H1 (cell line): Measurements from ENCODE around the gene FITM2. TPM values are rescaled to one million over a fixed set of nuclear protein-coding genes. Genes with fewer than 3 reads are reported as not detected.

Experiments used
- CTCF ChIA-PET: fragments of 300-600 bp; sonication (Branson Sonifier 250); formaldehyde crosslinking; loops from one replicate; lab custom pipeline; 2021; ENCODE audit not compliant: partially characterized antibody; lab: Charles Lee
- POLR2A ChIA-PET: fragments of 300-600 bp; sonication (Branson Sonifier 250); formaldehyde crosslinking; loops from one replicate; lab custom pipeline; 2021; ENCODE audit warnings: inconsistent platforms; ENCODE audit not compliant: partially characterized antibody; lab: Charles Lee
- DNase-seq, 2 experiments: peaks; one replicate each; pipeline versions ENCODE4 v3.0.0 to v3.0.0-alpha.2; 2010 to 2022; ENCODE audit warnings: low spot score in 2 of 2, low read depth in 1 of 2, mixed read lengths in 1 of 2
- FAIRE-seq: peaks from 2 replicates; lab custom pipeline; 2011; peaks lifted over from hg19 to GRCh38; lab: Jason Lieb, UNC
- H2AFZ ChIP-seq: 2 replicates; pipeline ENCODE4 v1.8.1; 2012; ENCODE audit warnings: low read length, inconsistent platforms
- H2AK5ac ChIP-seq: 2 replicates; pipeline ENCODE4 v1.6.1; 2013; ENCODE audit warnings: low read depth, low read length
- H2BK120ac ChIP-seq: replicated peaks from 2 replicates; pipeline ENCODE3; 2013; ENCODE audit warnings: low read depth, low read length, inconsistent platforms
- H2BK12ac ChIP-seq: 2 replicates; pipeline ENCODE4 v1.6.1; 2013; ENCODE audit warnings: low read depth, low read length
- H2BK15ac ChIP-seq: 2 replicates; pipeline ENCODE4 v1.6.1; 2013; ENCODE audit warnings: low read length
- H2BK20ac ChIP-seq: 2 replicates; pipeline ENCODE4 v1.6.1; 2013; ENCODE audit warnings: low read length
- H2BK5ac ChIP-seq: 2 replicates; pipeline ENCODE4 v1.6.1; 2013; ENCODE audit warnings: low read depth, low read length
- H3K14ac ChIP-seq: 2 replicates; pipeline ENCODE4 v1.6.1; 2013; ENCODE audit warnings: inconsistent platforms; ENCODE audit not compliant: insufficient read length
- H3K18ac ChIP-seq: 2 replicates; pipeline ENCODE4 v1.6.1; 2013; ENCODE audit warnings: low read length; ENCODE audit errors: extremely low read depth
- H3K23ac ChIP-seq: 2 replicates; pipeline ENCODE4 v1.6.1; 2013; ENCODE audit warnings: inconsistent platforms; ENCODE audit not compliant: insufficient read length
- H3K23me2 ChIP-seq: 2 replicates; pipeline ENCODE4 v1.6.1; 2013; ENCODE audit warnings: low read depth, low read length
- H3K27ac ChIP-seq: 2 replicates; pipeline ENCODE4 v1.6.1; 2011; ENCODE audit warnings: low read depth, low read length, inconsistent platforms
- H3K27me3 ChIP-seq, 4 experiments: replicated peaks in 1 of 4; 1 replicate in 1 of 4; 2 replicates in 3 of 4; pipeline versions ENCODE4 v1.6.1 to v1.8.1; 2011 to 2013; ENCODE audit warnings: low read length in 3 of 4, mild to moderate bottlenecking in 3 of 4, inconsistent platforms in 2 of 4, mixed read lengths in 2 of 4, moderate library complexity in 1 of 4; ENCODE audit not compliant: control insufficient read depth in 3 of 4, insufficient read depth in 3 of 4; ENCODE audit errors: extremely low read depth in 1 of 4
- H3K36me3 ChIP-seq, 4 experiments: 2 replicates each; pipeline versions ENCODE4 v1.6.1 to v1.8.1; 2011 to 2013; ENCODE audit warnings: mild to moderate bottlenecking in 4 of 4, low read length in 3 of 4, moderate library complexity in 2 of 4, control low read depth in 1 of 4, inconsistent platforms in 1 of 4; ENCODE audit not compliant: insufficient read depth in 4 of 4, control insufficient read depth in 2 of 4
- H3K4ac ChIP-seq: replicated peaks from 2 replicates; pipeline ENCODE3; 2013; ENCODE audit warnings: low read length, low read depth, mixed read lengths, inconsistent platforms; ENCODE audit not compliant: insufficient read length
- H3K4me1 ChIP-seq, 4 experiments: replicated peaks in 1 of 4; 1 replicate in 1 of 4; 2 replicates in 3 of 4; pipeline versions ENCODE4 v1.6.1 to v1.8.1; 2011 to 2013; ENCODE audit warnings: low read length in 3 of 4, inconsistent platforms in 2 of 4, mixed read lengths in 1 of 4; ENCODE audit not compliant: insufficient read depth in 4 of 4, control insufficient read depth in 3 of 4
- H3K4me2 ChIP-seq, 2 experiments: 2 replicates each; pipeline versions ENCODE4 v1.6.1 to v1.8.1; 2011 to 2013; ENCODE audit warnings: low read depth in 2 of 2, low read length in 2 of 2, control low read depth in 1 of 2, inconsistent platforms in 1 of 2, mild to moderate bottlenecking in 1 of 2; ENCODE audit not compliant: insufficient read depth in 1 of 2
- H3K4me3 ChIP-seq, 4 experiments: fragments of 200-600, 300-600 bp in 1 of 4; sonication (generic), shearing (Covaris generic), sonication (Bioruptor Twin) in 1 of 4; 2 replicates each; pipeline versions ENCODE4 v1.5.1 to v1.8.1; 2011 to 2016; ENCODE audit warnings: low read length in 4 of 4, low read depth in 3 of 4, control low read depth in 2 of 4, inconsistent platforms in 2 of 4, mild to moderate bottlenecking in 2 of 4, mixed read lengths in 1 of 4, moderate library complexity in 1 of 4; ENCODE audit not compliant: insufficient read depth in 2 of 4; ENCODE audit errors: extremely low read depth in 1 of 4
- H3K56ac ChIP-seq: replicated peaks from 2 replicates; pipeline ENCODE3; 2013; ENCODE audit warnings: low read depth, mild to moderate bottlenecking, mixed read lengths, low read length, inconsistent platforms; ENCODE audit not compliant: insufficient read length
- H3K79me1 ChIP-seq: 2 replicates; pipeline ENCODE4 v1.6.1; 2013; ENCODE audit warnings: low read depth, low read length, control low read depth
- H3K79me2 ChIP-seq, 2 experiments: 2 replicates each; pipeline versions ENCODE4 v1.6.1 to v1.8.1; 2012 to 2013; ENCODE audit warnings: low read length in 2 of 2, mild to moderate bottlenecking in 2 of 2, inconsistent platforms in 1 of 2; ENCODE audit not compliant: insufficient read depth in 2 of 2, control insufficient read depth in 1 of 2
- H3K9ac ChIP-seq, 4 experiments: replicated peaks in 1 of 4; 1 replicate in 1 of 4; 2 replicates in 3 of 4; pipeline versions ENCODE4 v1.6.1 to v1.8.1; 2011 to 2013; ENCODE audit warnings: low read depth in 3 of 4, low read length in 3 of 4, control low read depth in 2 of 4, mild to moderate bottlenecking in 2 of 4, moderate library complexity in 2 of 4, inconsistent platforms in 1 of 4; ENCODE audit errors: extremely low read depth in 1 of 4
- H3K9me3 ChIP-seq, 2 experiments: 2 replicates each; pipeline versions ENCODE4 v1.6.1 to v1.8.1; 2012 to 2013; ENCODE audit warnings: mild to moderate bottlenecking in 2 of 2, moderate library complexity in 2 of 2, control low read depth in 1 of 2, inconsistent platforms in 1 of 2, low read depth in 1 of 2, low read length in 1 of 2, mixed read lengths in 1 of 2; ENCODE audit not compliant: insufficient read depth in 2 of 2
- H4K20me1 ChIP-seq, 2 experiments: replicated peaks in 1 of 2; 2 replicates each; pipeline versions ENCODE3 to v1.8.1; 2011 to 2013; ENCODE audit warnings: inconsistent platforms in 2 of 2, low read length in 2 of 2, mild to moderate bottlenecking in 1 of 2; ENCODE audit not compliant: insufficient read depth in 2 of 2, control insufficient read depth in 1 of 2
- H4K5ac ChIP-seq: 2 replicates; pipeline ENCODE4 v1.6.1; 2013; ENCODE audit warnings: low read length, low read depth, mixed read lengths, inconsistent platforms; ENCODE audit not compliant: insufficient read length
- H4K8ac ChIP-seq: 2 replicates; pipeline ENCODE4 v1.8.0; 2013; ENCODE audit warnings: mild to moderate bottlenecking, moderate library complexity, low read length, inconsistent platforms; ENCODE audit not compliant: insufficient read depth; ENCODE audit errors: extremely low read depth
- H4K91ac ChIP-seq: replicated peaks from 2 replicates; pipeline ENCODE3; 2013; ENCODE audit warnings: low read length, mixed read lengths, inconsistent platforms; ENCODE audit not compliant: insufficient read length
- ASH2L ChIP-seq: fragments of 200-600, 300-600 bp; sonication (generic); IDR thresholded peaks from one replicate; pipeline ENCODE4 v1.7.1; 2017; ENCODE audit warnings: low read length
- BRCA1 ChIP-seq: IDR thresholded peaks from 2 replicates; pipeline ENCODE4 v1.6.1; 2012; ENCODE audit warnings: low read depth, low read length, improper control_type of control experiment
- CBX8 ChIP-seq: fragments of 300-800, 300-1000 bp; sonication (generic); IDR thresholded peaks from 2 replicates; pipeline ENCODE4 v1.7.1; 2016; ENCODE audit warnings: low read depth, low read length, borderline replicate concordance
- CHD1 ChIP-seq: IDR thresholded peaks from 2 replicates; pipeline ENCODE4 v1.6.1; 2012; ENCODE audit warnings: low read depth, low read length, improper control_type of control experiment
- E2F6 ChIP-seq: IDR thresholded peaks from 2 replicates; pipeline ENCODE4 v1.6.1; 2012; ENCODE audit warnings: inconsistent platforms
- EGR1 ChIP-seq: IDR thresholded peaks from 2 replicates; pipeline ENCODE4 v1.6.1; 2011; ENCODE audit warnings: low read depth, low read length, borderline replicate concordance
- GTF2F1 ChIP-seq: IDR thresholded peaks from 2 replicates; pipeline ENCODE4 v1.6.1; 2012; ENCODE audit warnings: low read depth, low read length, improper control_type of control experiment, borderline replicate concordance
- HDAC2 ChIP-seq, 2 experiments: fragments of 300-600 bp in 1 of 2; sonication (generic) in 1 of 2; IDR thresholded peaks; 2 replicates each; pipeline ENCODE4 v1.6.1; 2011 to 2012; ENCODE audit warnings: low read depth in 2 of 2, low read length in 2 of 2, mild to moderate bottlenecking in 2 of 2, moderate library complexity in 2 of 2, borderline replicate concordance in 1 of 2, inconsistent platforms in 1 of 2
- HDAC6 ChIP-seq: IDR thresholded peaks from one replicate; pipeline ENCODE4 v1.7.1; 2012; ENCODE audit warnings: low read depth, mild to moderate bottlenecking, inconsistent platforms, low read length, moderate library complexity
- POU5F1 ChIP-seq: IDR thresholded peaks from 2 replicates; pipeline ENCODE4 v1.6.1; 2011; ENCODE audit warnings: low read depth, mild to moderate bottlenecking, low read length, moderate library complexity
- RNF2 ChIP-seq: fragments of 200-900, 300-1000 bp; sonication (generic); IDR thresholded peaks from 2 replicates; pipeline ENCODE4 v1.7.1; 2016; ENCODE audit warnings: borderline replicate concordance, low read depth, mild to moderate bottlenecking, antibody characterized with exemption, low read length; ENCODE audit not compliant: poor library complexity, severe bottlenecking; ENCODE audit errors: missing control alignments
- SUZ12 ChIP-seq: fragments of 200-600 bp; sonication (generic); IDR thresholded peaks from 2 replicates; pipeline ENCODE4 v1.6.1; 2012; ENCODE audit warnings: mild to moderate bottlenecking, inconsistent platforms, low read length, moderate library complexity, mixed read lengths
- TBP ChIP-seq: IDR thresholded peaks from 2 replicates; pipeline ENCODE4 v1.6.1; 2011; ENCODE audit warnings: low read depth, low read length, improper control_type of control experiment
- YY1 ChIP-seq: IDR thresholded peaks from 2 replicates; pipeline ENCODE4 v1.6.1; 2011; ENCODE audit warnings: low read depth, mild to moderate bottlenecking, low read length
- WGBS, 2 experiments: shearing (Covaris generic) in 1 of 2; methylation state at CpG; one replicate each; pipeline versions ENCODE4 v1.1.6 to v1.1.7; 2013 to 2015; ENCODE audit warnings: low lambda C conversion rate in 2 of 2, mixed read lengths in 2 of 2, inconsistent platforms in 1 of 2, low coverage in 1 of 2, missing lambda C conversion rate in 1 of 2; ENCODE audit not compliant: insufficient replicate concordance in 2 of 2, insufficient coverage in 1 of 2, insufficient read length in 1 of 2; ENCODE audit errors: extremely low coverage in 1 of 2, missing lambda C conversion rate in 1 of 2; 5-methylcytosine and 5-hydroxymethylcytosine counted together
- polyA plus RNA-seq, 7 experiments: library from polyadenylated mRNA; depleted of rRNA in 3 of 7; stranded (reverse) in 5 of 7; unstranded in 2 of 7; fragments of >200 nt in 5 of 7; fragments of 200-250 nt in 2 of 7; gene quantifications; 1 replicate in 5 of 7; 2 replicates in 1 of 7; 4 replicates in 1 of 7; pipeline versions ENCODE4 v1.2.1 to v1.2.3, GENCODE V29; 2011 to 2013; ENCODE audit warnings: missing spikeins in 2 of 7, mixed read lengths in 2 of 7
- total RNA-seq: library from RNA; stranded (reverse); fragmentation: NEBNext Ultra II Directional; extraction: Animal tissue kit (Norgen Biotek cat#: 25700); gene quantifications from 2 replicates; pipeline ENCODE4 v1.2.1, GENCODE V29; 2021

Gene FITM2
- total and polyA plus RNA-seq, 2 of the 8 experiments (the other 6 are each of a cell fraction or from before 2014, with no cell fraction given) = 1.1 to 2.1 TPM

- FAIRE-seq = no peak
- no peak for TF ChIP-seq GTF2F1
- TF ChIP-seq CHD1 = no peak
- TF ChIP-seq HDAC2 (IDR thresholded peaks at IDR 0.05; ENCODE audit: borderline replicate concordance in 1 of 2, low read depth in 2 of 2, low read length in 2 of 2) = no peak
- TF ChIP-seq BRCA1 = no peak
- TF ChIP-seq E2F6 = no peak
- no peak for TF ChIP-seq ASH2L
- no peak for TF ChIP-seq SUZ12
- TF ChIP-seq POU5F1 = no peak
- no peak for TF ChIP-seq RNF2
- TF ChIP-seq TBP = no peak
- TF ChIP-seq CBX8 = no peak
- no peak for TF ChIP-seq YY1
- TF ChIP-seq HDAC6 = no peak
- TF ChIP-seq EGR1 = no peak
Measured at GRCh38 chr20:44345147-44345546, 34.1 kb upstream of the FITM2 start.

More at GRCh38 chr20:44345147-44345546, 34.1 kb upstream of the FITM2 start:
- Histone ChIP-seq H3K36me3 (no peaks in the 10 kb centered on the region), H2AFZ (no peak overlapping the region), H3K56ac (no peak overlapping the region), H3K9me3 (no peaks in the 10 kb centered on the region), H3K4me2 (no peak overlapping the region), H2BK12ac (no peak overlapping the region), H3K23ac (no peak overlapping the region), H3K23me2 (no peaks in the 10 kb centered on the region), H3K79me1 (no peaks in the 10 kb centered on the region), H3K14ac (no peak overlapping the region), H4K91ac (no peak overlapping the region), H2BK20ac (no peak overlapping the region), H4K5ac (no peak overlapping the region), H3K4ac (no peak overlapping the region), H4K8ac (peak overlapping the region; percentile 89), H3K4me1 (no peaks in the 10 kb centered on the region), H2AK5ac (no peak overlapping the region), H2BK5ac (no peak overlapping the region), H2BK120ac (no peak overlapping the region), H3K18ac (no peak overlapping the region), H3K79me2 (no peaks in the 10 kb centered on the region), H3K4me3 (no peak overlapping the region), H4K20me1 (no peaks in the 10 kb centered on the region), H2BK15ac (no peak overlapping the region), H3K9ac (no peak overlapping the region), H3K27me3 (no peaks in the 10 kb centered on the region), H3K27ac (no peak overlapping the region)
- 91% methylated on average over 8 of the region's 8 CpGs; no CpG with 5 or more reads in 1 of the 2 experiments for WGBS, 2 experiments
- ChIA-PET CTCF (interaction anchor here (0.7 to 1.7 kb wide), 6 partner anchors 13 to 131 kb away, joined by 3 to 5 read pairs (median 4); partner anchors contain the start of gene FITM2), POLR2A (no interaction called here)
- DNase-seq = no peak
